ENCODE results near the gene LYL1. TPM values are rescaled to one million over a fixed set of nuclear protein-coding genes. Genes with fewer than 3 reads are reported as not detected.

LYL1 gene
- 23.5 and 32.2 TPM in 2 replicates for total RNA-seq

DNA sequence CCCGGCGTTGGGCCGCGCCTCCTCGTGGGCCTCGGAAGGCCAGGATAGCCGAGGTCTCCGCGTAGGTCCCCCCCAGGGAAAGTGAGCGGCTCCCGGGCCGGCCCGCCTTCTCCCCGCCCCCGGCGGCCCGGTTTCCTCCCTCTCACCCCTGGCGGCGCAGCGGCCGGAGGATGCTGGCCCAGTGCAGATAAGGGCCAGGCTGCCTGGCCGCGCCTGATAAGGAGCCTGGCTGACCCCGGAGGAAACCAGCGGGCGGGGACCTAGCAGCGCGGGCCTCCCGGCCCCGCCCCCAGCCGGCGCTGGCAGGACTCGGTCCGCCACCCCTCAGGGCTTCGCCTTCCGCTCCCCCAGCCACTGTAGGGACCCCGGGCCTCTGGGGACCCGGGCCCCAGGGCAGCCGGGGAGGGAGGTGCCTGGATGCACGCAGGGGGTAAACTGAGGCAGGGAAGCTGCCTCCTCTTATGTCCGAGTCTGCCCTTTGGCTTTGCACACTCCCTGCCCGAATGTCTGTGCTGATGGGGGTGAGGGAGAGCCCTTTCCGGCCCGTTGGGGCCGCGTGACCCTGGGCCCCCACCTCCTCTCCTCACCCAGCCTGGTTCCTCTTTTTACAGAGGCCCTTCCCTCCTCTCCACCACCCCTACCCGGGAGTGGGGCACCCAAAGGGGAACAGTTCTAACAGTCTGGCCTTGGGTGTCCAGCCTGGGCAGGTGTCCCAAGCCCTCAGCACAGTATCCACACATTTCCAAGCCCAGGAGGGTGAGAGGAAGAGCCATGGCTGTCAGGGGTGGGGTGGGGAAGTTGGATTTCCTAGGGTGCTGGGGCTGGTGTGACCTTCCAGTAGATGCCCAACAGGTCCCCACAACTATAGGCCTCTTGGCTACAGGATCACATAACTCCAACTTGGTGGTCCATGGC lies at the start of gene LYL1:
Gene LYL1 (minus strand): TSS at position 193 of the 915 bp plus-strand sequence. CDS start 1,687 bp downstream, outside the sequence.

DNA sequence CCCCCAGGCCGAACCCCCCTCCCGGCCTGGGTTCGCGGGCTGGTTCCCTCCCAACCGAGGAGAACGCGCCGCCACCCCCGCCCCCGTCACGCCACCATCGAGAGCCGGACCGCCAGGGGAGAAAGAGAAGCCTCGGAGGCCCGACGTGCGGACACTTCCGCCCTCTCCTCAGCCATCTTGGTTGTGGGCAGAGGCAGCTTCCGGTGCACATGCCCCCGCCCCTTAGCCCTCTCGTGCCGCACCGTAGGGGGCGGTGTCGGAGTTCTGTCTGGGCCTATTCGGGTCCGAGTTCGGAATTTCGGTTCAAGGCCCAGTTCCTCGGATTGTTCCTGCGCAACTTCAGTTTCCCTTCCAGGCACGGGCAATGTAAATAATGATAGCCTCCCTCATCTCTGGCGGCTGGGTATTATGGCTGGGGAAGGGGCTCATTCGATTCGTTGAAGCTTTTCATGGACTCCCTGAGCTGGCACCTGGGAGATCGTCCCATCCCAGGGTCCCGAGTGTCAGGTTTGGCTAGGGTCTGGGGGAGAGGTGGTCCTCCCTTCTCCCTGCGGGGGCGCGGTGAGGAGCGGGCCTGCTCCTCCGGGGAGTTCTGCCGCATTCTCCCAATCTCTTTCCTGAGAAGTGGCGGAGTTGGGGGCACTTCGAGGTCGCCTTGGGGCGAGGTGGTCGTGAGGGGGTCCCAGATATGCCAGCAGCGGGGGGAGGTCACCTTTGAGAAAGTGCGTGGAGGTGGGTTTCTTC lies 47.7 kb upstream of the LYL1 start, which contains the start of the genes IER2 and STX10:
Gene IER2 (plus strand): TSS at position 225 of the 744 bp plus-strand sequence. CDS start 2,776 bp downstream, outside the sequence.
Gene STX10 (minus strand): TSS at position 189 of the 744 bp plus-strand sequence. CDS start 202 bp downstream, outside the sequence.

DNA sequence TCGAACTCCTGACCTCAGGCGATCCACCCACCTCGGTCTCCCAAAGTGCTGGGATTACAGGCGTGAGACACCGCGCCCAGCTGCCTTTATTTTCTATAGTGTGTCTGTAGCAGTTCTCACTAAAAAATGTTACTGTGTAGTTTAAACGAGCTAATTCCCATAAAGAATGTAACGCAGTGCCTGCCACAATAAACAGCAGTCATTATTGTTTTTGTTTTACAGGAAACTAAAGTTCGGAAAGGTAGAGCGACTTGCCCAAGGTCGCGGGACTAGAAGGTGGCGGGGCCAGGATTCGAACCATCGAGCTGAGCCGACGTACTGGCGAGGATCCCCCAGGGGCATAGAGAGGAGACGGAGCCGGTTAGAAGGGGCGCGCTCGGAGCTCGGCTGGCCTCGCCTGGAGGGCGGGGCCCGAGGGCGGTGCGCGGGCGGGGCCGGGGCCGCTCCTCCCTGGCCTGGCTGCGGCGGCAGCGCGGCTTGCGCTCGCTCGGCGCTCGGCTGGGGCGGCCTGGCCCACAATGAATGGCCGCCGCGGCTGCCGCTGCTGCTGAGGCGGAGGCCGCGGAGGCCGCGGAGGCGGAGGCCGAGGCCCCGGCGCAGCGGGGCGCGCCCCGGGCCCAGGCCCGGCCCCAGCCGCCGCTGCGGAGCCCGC lies 15.2 kb upstream of the LYL1 start, which contains the start of gene NACC1:
Gene NACC1 (plus strand): TSS at position 493 of the 652 bp plus-strand sequence. CDS start 16,944 bp downstream, outside the sequence.

DNA sequence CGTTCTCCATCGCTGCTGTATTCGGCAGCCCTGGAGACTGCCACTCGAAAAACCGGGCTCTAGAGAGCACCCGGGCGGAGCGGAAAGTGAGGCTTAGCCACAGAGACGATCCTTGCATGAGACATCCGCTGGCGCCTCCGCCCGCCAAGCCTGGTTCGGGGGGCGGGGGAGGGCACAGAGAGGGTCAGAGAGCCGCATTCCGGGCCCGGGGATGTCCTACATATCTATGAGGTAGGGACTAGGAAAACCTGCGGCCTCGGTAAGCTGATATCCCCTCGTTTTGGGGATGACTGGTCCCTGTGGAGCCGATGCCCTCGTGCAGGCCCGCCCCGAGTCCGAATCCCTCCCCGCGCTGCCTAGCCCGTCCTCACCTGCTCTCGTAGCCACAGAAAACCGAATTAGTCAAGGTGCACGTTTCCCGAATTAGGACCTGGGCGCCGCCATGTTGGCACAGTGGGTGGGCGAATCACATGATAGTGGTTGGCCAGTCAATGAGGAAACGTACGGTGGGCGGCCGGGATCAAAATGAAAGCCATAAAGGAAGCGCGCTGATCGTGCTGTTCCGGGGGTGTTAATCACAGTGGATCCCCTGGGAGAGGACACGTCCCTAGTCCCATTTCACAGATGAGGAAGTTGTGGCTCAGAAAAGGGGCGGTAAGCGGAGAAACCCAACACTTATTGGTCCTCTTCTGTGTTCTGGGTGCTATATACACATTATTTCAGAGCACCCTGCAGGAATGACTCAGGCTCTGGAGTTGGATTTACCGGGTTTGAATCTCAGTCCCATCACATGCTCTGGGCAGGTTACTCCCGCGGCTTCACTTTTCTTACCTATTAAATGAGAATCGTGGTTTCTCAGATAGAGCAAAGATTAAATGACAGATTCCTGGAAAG lies 13.9 kb upstream of the LYL1 start, which contains the start of gene TRMT1:
Gene TRMT1 (minus strand): TSS at position 459 of the 894 bp plus-strand sequence. CDS start 341 bp downstream, at position 118.

Other genes starting within 250 kb of the LYL1 start
- gene DNASE2, start 221.4 kb downstream of the LYL1 start, total RNA-seq: 15.4 and 19.4 TPM in 2 replicates
- 0.06 TPM in 1 of 2 replicates, not detected in the other for gene KLF1, start 215.7 kb downstream of the LYL1 start, total RNA-seq
- 16.0 and 21.7 TPM in 2 replicates for gene GCDH, start 211.7 kb downstream of the LYL1 start, total RNA-seq
- gene SYCE2, start 183.6 kb downstream of the LYL1 start, total RNA-seq: 0.44 and 0.49 TPM in 2 replicates
- 44.8 and 67.8 TPM in 2 replicates for gene FARSA, start 169.1 kb downstream of the LYL1 start, total RNA-seq
- 1,348 and 1,646 TPM in 2 replicates for gene CALR, start 164.2 kb downstream of the LYL1 start, total RNA-seq
- gene RAD23A, start 157.0 kb downstream of the LYL1 start, total RNA-seq: 51.8 and 102 TPM in 2 replicates
- 20.0 and 20.4 TPM in 2 replicates for gene GADD45GIP1, start 145.6 kb downstream of the LYL1 start, total RNA-seq
- gene DAND5, start 133.3 kb downstream of the LYL1 start, total RNA-seq: under 0.01 and 0.06 TPM in 2 replicates
- gene NFIX, start 107.4 kb downstream of the LYL1 start, total RNA-seq: 2.1 and 13.0 TPM in 2 replicates
- gene TRMT1, start 13.9 kb upstream of the LYL1 start, total RNA-seq: 22.3 and 40.7 TPM in 2 replicates
- gene NACC1, start 15.4 kb upstream of the LYL1 start, total RNA-seq: 39.0 and 57.4 TPM in 2 replicates
- 51.8 and 72.5 TPM in 2 replicates for gene STX10, start 47.5 kb upstream of the LYL1 start, total RNA-seq
- 16.4 and 23.8 TPM in 2 replicates for gene IER2, start 47.6 kb upstream of the LYL1 start, total RNA-seq

Measured in bladder microvascular endothelial cell (primary cell).